WERI-Rb-1 (cell line): Measurements from ENCODE around the gene ITM2B.

Experiments
- DNase-seq: peaks from one replicate; pipeline ENCODE4 v3.0.0-alpha.2; 2020
- H3K27ac ChIP-seq: fragments of 250-450 bp; sonication (Bioruptor Pico); 2 replicates; pipeline ENCODE4 v1.5.1; 2020; ENCODE audit warnings: mild to moderate bottlenecking, moderate library complexity
- H3K27me3 ChIP-seq: fragments of 250-450 bp; sonication (Bioruptor Pico); 2 replicates; pipeline ENCODE4 v1.5.1; 2021; ENCODE audit warnings: mild to moderate bottlenecking, low read depth, moderate library complexity; ENCODE audit not compliant: insufficient read depth, severe bottlenecking
- H3K36me3 ChIP-seq: fragments of 250-450 bp; sonication (Bioruptor Pico); 2 replicates; pipeline ENCODE4 v1.5.1; 2020; ENCODE audit warnings: mild to moderate bottlenecking, moderate library complexity
- H3K4me3 ChIP-seq: 2 replicates; pipeline ENCODE4 v1.5.1; 2011; ENCODE audit warnings: low read depth, mild to moderate bottlenecking, control low read depth, low read length
- H3K9me3 ChIP-seq: fragments of 250-450 bp; sonication (Bioruptor Pico); 2 replicates; pipeline ENCODE4 v1.5.1; 2021; ENCODE audit warnings: mild to moderate bottlenecking, moderate library complexity; ENCODE audit not compliant: severe bottlenecking
- TF ChIP-seq, protein P1 (sequence below): IDR thresholded peaks from 2 replicates; pipeline ENCODE4 v1.5.1; 2011; ENCODE audit warnings: low read depth, mild to moderate bottlenecking, control low read depth, inconsistent platforms, low read length

Gene ITM2B

DNA sequence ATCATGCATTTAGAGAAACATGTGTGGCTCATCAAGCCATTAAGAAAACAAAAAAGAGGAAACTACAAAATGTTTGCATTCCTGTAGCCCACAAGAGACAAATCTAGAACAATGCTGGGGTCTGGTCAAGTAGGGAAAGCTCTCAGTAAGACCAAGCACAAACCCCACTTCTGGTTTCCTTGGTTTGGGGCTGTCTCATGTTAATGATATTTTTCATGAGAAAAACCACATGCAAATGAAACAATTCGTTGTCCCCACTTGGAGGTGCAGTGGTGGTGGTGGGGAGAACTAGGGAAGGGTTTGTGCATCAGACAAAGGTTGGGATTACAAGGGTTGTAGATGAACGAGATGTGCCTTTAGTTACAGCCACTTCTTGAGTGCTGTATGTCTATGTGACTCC, 63.5 kb downstream of the ITM2B start:
- Histone ChIP-seq H3K36me3 (no peaks in the 10 kb centered on the region), H3K27me3 (no peaks in the 10 kb centered on the region), H3K27ac (no peak overlapping the region), H3K4me3 (no peak overlapping the region), H3K9me3 (no peaks in the 10 kb centered on the region)
- TF ChIP-seq, protein P1, sequence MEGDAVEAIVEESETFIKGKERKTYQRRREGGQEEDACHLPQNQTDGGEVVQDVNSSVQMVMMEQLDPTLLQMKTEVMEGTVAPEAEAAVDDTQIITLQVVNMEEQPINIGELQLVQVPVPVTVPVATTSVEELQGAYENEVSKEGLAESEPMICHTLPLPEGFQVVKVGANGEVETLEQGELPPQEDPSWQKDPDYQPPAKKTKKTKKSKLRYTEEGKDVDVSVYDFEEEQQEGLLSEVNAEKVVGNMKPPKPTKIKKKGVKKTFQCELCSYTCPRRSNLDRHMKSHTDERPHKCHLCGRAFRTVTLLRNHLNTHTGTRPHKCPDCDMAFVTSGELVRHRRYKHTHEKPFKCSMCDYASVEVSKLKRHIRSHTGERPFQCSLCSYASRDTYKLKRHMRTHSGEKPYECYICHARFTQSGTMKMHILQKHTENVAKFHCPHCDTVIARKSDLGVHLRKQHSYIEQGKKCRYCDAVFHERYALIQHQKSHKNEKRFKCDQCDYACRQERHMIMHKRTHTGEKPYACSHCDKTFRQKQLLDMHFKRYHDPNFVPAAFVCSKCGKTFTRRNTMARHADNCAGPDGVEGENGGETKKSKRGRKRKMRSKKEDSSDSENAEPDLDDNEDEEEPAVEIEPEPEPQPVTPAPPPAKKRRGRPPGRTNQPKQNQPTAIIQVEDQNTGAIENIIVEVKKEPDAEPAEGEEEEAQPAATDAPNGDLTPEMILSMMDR: no peak
- no peak for DNase-seq

GRCh38 chr13:48297131-48297786, 64.3 kb downstream of the ITM2B start:
- no peak overlapping the region for H3K27ac ChIP-seq
- no peak for DNase-seq
- TF ChIP-seq, protein P1: no peak
- H3K9me3 ChIP-seq: no peaks in the 10 kb centered on the region
- no peaks in the 10 kb centered on the region for H3K27me3 ChIP-seq
- H3K4me3 ChIP-seq: no peak overlapping the region
- no peaks in the 10 kb centered on the region for H3K36me3 ChIP-seq

- Histone ChIP-seq H3K27me3 (no peaks in the 10 kb centered on the region), H3K9me3 (no peaks in the 10 kb centered on the region), H3K27ac (no peak overlapping the region), H3K4me3 (no peak overlapping the region), H3K36me3 (no peaks in the 10 kb centered on the region)
- DNase-seq: no peak
- TF ChIP-seq, protein P1: no peak
Observed at GRCh38 chr13:48299591-48299990, 66.6 kb downstream of the ITM2B start.

DNA sequence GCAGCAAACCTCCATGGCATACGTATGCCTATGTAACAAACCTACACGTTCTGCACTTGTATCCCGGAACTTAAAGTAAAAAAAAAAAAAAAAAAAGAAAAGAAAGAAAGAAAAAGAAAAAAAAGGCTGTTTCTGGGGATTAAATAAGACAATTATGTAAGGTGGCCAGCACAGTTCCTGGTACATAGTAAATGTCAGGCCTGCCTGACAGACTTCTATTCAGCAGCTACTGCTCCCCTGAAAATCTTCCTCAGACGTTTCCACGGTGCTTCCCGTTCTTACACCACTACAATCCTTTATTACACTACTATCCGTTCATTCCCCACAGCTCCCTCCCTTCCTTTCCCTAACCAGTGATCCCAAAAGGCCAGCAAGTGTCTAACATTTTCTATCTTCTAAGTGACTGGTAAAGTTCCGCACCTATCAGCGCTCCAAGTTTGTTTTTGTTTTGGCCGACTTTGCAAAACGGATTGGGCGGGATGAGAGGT, 69.9 kb downstream of the ITM2B start:
- DNase-seq: no peak
- Histone ChIP-seq H3K27ac (no peak overlapping the region), H3K27me3 (no peaks in the 10 kb centered on the region), H3K9me3 (no peaks in the 10 kb centered on the region), H3K36me3 (no peaks in the 10 kb centered on the region), H3K4me3 (no peak overlapping the region)
- TF ChIP-seq, protein P1: no peak

DNA sequence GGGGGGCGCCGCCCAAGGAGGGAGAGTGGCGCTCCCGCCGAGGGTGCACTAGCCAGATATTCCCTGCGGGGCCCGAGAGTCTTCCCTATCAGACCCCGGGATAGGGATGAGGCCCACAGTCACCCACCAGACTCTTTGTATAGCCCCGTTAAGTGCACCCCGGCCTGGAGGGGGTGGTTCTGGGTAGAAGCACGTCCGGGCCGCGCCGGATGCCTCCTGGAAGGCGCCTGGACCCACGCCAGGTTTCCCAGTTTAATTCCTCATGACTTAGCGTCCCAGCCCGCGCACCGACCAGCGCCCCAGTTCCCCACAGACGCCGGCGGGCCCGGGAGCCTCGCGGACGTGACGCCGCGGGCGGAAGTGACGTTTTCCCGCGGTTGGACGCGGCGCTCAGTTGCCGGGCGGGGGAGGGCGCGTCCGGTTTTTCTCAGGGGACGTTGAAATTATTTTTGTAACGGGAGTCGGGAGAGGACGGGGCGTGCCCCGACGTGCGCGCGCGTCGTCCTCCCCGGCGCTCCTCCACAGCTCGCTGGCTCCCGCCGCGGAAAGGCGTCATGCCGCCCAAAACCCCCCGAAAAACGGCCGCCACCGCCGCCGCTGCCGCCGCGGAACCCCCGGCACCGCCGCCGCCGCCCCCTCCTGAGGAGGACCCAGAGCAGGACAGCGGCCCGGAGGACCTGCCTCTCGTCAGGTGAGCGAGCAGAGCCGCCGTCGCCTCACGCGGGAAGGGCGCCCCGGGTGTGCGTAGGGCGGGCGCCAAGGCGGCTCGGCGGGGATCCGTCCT, 70.5 kb downstream of the ITM2B start, which contains the start of gene RB1:
Gene RB1 (plus strand): TSS at position 393 of the 784 bp plus-strand sequence. CDS start 162 bp downstream, at position 555.
- no peaks in the 10 kb centered on the region for H3K27me3 ChIP-seq
- DNase-seq: no peak
- TF ChIP-seq, protein P1: no peak
- H3K36me3 ChIP-seq: no peaks in the 10 kb centered on the region
- no peak within 1 kb of the TSS for H3K4me3 ChIP-seq
- H3K9me3 ChIP-seq: no peaks in the 10 kb centered on the region
- H3K27ac ChIP-seq: no peak within 1 kb of the TSS
